Measurements from ENCODE around the gene LTBP4.
"Not testable (repeated sequence)": the region's sequence is repeated elsewhere in the genome, so short reads cannot be mapped to it uniquely, and the experiment has no call there.

The LTBP4 gene

DNA sequence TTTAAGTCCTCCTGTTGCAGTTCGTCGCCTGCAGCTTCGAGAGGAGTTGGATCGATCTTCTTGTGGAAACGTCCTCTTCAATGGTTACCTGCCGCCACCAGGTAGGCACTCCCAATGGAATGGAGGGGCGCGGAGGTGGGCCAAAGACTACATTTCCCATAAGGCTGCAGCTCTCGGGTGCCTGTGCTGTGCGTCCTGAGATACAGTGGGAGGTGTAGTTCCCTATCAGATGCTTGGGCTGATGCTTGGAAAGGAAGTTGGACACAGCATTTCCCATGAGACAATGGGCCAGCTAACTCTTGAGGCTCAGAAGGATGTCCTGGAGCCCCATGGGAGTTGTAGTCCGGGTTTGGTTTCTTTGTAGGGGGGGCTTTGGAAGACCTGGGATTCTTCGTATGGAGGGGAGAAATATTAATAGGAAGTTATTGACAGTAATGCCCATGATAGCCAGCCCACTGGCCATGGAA is 22.7 kb upstream of the LTBP4 start:
- no peak for DNase-seq

DNA sequence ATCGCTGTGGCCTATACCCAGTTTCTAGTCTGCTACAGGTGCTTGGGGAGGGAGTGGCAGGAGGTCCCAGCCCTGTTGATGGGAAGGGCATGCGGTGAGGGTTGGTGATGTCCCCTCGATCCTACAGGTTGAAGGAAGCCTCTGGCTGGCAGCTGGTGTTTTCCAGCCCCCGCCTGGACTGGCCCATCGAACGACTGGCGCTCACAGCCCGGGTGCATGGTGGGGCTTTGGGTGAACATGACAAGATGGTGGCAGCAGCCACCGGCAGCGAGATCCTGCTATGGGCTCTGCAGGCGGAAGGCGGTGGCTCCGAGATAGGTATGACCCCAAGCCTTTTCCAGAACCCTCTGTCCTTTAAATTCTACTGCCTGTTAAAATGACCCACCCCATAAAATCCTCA is 20.6 kb upstream of the LTBP4 start:
- DNase-seq = no peak

DNA sequence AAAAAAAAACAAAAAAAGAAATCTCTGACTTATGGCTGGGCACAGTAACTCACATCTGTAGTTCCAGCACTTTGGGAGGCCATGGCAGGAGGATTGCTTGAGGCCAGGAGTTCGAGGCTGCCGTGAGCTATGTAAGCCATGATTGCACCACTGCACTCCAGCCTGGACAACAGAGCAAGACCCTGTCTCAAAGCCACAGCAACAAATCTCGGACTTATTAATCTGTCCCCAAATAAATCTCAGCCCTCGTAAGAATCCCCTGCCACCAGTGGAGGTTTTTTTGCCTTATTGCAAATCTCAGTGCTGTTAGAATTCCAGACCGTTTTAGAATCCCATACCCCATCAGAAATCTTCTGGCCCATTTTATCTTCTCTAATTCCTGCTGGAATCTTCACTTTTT is 19.6 kb upstream of the LTBP4 start:
- DNase-seq = no peak

DNA sequence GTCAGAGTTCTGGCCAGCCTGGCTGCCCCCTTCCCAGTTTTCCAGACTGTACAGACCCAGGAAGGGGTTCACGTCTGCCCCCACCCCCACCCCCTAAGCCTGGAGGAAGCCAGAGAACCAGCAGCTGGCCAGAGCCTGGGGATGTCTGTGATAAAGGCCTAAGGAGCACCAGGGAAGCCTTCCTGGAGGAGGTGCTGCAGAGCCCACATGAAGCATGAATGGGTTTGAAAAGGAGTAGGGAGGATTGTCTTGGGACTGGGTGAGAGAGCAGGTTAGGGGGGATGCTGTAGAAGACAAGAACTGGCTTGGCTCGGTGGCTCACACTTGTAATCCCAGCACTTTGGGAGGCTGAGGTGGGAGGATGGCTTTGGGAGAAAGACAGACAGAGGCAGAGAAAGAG is 18.7 kb upstream of the LTBP4 start:
- no peak for DNase-seq

DNA sequence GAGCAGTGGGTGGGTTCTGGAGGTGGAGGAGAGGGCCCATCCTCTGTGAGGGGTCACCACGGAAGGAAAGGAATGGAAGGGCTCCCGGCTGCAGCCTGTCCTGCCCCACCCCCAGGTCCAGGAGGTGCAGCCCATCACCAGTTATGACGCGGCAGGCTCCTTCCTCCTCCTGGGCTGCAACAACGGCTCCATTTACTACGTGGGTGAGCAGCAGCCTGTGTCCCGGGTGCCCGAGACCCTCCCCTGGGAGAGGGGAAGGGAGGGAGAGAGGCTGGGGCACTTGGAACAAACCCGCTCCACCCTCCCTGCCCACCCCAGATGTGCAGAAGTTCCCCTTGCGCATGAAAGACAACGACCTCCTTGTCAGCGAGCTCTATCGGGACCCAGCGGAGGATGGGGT is 17.9 kb upstream of the LTBP4 start:
- DNase-seq = no peak

DNA sequence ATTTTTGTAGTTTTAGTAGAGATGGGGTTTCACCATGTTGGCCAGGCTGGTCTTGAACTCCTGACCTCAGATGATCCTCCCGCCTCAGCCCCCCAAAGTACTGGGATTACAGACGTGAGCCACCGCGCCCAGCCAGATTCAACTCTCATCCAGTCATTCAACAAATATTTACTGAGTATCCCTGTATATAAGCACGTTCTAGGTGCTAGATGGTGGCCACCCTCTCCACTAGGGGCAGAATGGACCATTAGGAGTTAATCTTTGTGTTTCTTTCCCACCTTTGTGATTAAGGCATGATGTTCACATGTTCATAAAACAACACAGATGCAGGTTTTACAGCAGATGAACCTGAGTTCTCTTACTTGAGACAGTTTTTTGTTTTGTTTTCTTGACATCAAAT is 17.2 kb upstream of the LTBP4 start:
- DNase-seq = peak; percentile 26

DNA sequence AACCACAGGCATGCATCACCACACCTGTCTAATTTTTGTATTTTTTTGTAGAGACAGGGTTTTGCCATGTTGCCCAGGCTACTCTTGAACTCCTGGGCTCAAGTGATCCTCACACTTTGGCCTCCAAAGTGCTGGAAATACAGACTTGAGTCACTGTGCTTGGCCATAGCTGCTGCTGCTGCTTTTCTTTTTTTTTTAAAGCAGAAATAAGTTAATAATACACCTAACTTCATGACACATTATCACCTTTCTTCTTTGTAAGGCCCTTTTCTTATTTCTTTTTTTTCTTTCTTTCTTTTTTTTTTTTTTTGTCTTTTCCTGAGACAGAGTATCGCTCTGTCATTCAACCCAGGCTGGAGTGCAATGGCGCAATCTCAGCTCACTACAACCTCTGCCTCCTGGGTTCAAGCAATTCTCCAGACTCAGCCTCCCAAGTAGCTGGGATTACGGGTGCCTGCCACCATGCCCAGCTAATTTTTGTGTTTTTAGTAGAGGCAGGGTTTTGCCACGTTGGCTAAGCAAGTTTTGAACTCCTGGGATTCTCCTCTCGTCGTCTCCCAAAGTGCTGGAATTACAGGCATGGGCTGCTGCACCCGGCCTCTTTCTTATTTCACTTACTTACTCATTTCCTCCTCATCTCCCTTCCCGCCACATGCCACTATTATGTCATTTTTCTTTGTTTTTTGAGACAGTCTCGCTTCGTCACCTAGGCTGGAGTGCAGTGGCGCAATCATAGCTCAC is 15.8 kb upstream of the LTBP4 start:
- DNase-seq = peak; percentile 67

DNA sequence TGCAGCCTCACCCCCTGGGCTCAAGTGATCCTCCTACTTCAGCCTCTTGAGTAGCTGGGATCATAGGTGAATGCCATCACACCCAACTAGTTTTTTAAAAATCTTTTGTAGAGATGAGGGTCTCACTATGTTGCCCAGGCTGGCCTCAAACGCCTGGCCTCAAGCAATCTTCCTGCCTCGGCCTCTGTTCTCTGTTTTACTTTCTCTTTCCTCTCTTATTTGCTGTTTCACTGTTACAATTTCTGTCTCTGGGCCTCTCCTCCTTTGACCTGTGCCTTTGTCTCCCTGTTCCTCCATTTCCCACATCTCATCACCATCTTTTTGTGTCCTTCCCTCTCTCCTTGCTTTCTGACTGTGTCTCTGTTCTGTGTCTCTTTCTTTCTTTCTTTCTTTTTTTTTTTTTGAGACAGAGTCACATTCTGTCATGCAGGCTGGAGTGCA is 15.2 kb upstream of the LTBP4 start:
- DNase-seq = no peak

DNA sequence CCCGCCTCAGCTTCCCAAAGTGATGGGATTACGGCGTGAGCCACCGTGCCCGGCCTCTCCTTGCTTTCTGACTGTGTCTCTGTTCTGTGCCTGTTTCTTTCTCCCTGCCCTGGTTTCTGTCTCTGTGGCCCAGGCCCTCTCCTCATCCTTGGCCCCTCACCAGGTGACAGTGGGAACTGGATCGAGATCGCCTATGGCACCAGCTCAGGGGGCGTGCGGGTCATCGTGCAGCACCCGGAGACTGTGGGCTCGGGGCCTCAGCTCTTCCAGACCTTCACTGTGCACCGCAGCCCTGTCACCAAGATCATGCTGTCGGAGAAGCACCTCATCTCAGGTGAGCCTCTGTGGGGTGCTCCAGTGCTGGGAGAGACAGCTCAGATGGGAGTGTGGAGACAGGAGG is 14.6 kb upstream of the LTBP4 start:
- no peak for DNase-seq

DNA sequence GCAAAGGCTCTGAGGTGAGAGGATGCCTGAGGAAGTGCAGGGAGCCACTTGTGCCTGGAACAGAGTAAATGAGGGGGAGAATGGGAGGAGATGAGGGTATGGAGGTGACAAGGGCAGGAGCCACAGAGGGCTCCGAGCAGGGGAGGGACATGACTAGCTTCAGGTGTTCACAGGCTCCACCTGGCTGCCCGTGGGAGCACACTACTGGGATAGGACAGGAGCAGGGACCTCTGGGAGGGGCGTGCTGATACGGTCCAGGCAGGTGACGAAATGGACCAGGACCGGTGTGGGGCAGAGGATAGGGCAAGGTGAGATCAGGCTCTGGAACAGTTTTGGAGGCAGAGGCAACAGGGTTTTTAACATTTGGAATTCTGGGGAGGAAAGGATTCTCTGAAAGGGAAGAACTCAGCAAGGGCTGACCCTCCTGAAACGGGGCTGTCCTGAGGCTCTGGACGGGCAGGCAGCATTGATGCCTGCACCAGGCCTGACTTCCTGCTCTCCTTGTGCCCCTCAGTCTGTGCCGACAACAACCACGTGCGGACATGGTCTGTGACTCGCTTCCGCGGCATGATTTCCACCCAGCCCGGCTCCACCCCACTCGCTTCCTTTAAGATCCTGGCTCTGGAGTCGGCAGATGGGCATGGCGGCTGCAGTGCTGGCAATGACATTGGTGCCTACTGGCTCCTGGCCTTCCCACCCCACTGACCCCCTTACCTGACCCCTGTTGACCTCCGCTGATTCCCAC is 12.9 kb upstream of the LTBP4 start:
- no peak for DNase-seq

DNA sequence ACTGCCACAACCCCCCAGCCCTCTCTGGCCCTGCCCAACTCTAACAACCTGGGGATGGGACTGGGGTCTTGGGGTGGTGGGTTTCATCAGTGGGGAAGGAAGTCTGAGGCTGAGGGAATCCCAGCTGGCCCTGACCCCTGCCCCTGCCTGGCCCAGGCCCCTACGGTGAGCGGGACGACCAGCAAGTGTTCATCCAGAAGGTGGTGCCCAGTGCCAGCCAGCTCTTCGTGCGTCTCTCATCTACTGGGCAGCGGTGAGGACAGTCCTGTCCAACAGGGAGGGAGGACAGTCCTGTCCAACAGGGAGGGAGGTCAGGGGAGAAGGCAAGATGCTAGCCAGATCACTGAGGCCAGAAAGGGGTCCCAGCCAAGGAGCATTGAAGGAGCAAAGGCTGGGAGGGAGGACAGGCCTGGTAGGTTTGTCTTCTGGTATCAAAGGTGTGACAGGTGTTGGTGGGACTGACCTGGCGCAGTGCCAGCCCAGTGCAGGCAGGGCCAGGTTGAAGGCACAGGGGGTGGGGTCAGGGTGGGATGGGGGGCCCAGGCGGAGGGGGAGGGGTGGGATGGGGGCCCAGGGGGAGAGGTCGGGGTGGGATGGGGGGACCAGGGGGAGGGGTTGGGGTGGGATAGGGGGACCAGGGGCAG is 12.1 kb upstream of the LTBP4 start:
- DNase-seq = no peak

DNA sequence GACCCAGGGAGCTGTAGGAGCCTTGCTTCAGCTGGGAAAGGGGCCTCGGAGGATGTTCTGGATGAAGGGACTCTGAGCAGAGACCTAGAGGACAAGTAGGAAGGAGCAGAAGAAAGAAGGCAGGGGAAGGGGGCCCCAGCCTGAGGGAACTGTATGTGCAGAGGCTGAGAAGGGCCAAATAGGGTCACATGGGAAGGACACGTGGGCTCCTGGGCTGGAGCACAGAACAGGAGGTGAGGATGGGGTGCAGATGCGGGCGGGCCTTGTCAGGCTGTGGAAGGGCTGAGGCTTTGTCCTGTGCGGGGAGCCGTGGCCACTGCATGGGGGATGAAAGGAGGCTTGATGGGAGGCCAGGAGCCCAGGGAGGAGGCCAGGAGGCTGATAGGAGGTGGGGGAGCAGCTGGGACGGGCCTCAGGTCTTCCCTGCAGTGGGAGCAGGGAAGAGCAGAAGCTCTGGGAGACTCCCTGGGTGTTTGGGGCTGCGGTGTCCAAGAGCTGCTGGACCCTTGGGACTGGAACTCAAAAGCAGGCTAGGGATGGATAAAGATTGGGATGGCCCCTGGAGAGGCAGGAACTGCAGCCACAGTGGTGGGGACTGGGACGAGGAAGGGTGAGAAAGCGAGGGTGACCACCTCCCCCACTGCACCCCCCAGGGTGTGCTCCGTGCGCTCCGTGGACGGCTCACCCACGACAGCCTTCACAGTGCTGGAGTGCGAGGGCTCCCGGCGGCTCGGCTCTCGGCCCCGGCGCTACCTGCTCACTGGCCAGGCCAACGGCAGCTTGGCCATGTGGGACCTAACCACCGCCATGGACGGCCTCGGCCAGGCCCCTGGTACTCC is 11.4 kb upstream of the LTBP4 start:
- DNase-seq = no peak

DNA sequence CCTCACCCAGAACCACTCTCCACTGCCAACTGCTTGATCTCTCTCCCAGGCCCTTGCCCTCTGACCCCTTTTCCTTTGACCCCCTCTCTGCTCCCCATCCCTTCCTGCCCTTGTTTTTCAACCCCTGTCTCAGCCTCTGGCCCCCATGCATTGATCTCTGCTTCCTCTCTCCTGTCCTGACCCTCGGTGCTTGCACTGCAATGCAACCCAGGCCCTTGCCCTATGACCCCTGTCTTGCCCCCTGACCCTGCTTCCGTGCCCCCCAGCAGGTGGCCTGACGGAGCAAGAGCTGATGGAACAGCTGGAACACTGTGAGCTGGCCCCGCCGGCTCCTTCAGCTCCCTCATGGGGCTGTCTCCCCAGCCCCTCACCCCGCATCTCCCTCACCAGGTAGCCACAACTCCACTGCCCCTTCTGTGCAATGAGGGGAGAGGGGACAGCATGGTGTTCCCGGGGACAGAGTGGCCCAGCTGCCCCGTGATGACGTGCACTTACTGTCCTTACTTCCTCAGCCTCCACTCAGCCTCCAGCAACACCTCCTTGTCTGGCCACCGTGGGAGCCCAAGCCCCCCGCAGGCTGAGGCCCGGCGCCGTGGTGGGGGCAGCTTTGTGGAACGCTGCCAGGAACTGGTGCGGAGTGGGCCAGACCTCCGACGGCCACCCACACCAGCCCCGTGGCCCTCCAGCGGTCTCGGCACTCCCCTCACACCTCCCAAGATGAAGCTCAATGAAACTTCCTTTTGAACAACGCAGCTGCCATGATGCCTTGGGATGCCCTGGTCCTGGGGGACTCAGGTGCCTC is 10.5 kb upstream of the LTBP4 start:
- DNase-seq = no peak

DNA sequence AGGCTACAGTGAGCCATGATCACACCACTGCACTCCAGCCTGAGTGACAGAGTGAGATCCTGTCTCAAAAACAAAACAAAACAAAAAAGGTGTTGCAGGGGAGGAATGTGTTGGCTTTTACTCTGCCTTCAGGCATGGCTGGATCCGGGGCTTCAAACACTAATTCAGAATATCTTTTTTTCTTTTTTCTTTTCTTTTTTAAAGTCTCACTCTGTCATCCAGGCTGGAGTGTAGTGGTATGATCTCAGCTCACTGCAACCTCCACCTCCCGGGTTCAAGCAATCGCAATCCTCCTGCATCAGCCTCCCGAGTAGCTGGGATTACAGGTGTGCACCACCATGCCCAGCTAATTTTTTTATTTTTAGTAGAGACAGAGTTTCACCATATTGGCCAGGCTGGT is 9.4 kb upstream of the LTBP4 start:
- DNase-seq = not testable (repeated sequence)

DNA sequence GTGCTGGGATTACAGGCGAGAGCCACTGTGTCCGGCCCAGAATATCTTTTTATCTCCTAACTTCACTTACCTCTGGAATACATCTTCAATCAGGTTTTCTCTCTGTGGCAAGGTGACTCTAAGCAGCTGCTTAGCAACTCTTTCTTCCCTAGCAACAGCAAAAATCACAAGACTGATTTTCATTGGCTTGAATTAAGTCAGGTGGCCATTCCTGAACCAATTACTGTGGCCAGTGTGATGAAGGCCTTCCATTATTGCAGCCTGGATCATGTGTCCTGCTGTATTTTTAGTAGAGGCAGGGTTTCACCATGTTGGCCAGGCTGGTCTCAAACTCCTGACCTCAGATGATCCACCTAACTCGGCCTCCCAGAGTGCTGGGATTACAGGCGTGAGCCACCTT is 9.0 kb upstream of the LTBP4 start:
- DNase-seq = peak; percentile 62

DNA sequence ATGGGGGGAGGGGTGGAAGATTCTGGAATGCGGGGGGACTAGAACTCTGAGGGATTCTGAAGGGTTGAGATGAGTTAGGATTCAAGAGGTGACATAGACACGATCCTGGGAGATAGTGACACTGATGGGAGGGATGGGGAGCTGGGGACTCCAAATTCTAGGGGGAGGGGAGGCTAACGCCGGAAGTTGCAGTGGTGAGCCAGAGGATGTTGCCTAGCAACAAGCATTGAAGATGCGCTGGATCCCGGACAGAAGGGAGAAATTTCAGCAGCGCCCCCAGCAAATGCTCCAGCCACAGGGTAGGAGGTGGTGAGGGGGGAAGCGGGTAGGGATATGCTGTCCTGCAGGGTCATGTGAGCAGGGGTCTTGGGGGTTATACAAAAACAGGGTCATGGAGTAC is 6.9 kb upstream of the LTBP4 start:
- no peak for DNase-seq

DNA sequence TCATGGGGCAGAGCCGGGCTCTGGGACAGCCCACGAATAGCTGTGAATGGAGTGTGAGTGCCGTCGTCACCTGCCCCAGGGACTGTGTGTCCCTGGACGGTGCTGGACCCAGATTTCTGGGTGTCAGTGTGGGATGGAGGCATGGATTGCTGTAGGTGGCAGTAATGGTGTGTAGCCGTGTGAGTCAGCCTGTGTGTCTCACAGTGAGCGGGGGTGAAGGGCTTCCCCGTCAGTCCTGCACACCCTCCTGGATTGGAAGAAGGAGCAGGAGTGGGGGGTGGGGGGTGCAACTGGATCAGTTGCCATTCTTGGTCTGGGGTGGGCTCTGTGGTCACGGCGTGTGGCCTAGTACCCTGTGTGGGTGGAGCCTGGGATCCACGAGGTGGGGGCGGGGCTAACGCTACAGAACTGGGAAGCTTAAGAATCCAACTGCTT is 6.5 kb upstream of the LTBP4 start:
- peak; percentile 59 for DNase-seq

DNA sequence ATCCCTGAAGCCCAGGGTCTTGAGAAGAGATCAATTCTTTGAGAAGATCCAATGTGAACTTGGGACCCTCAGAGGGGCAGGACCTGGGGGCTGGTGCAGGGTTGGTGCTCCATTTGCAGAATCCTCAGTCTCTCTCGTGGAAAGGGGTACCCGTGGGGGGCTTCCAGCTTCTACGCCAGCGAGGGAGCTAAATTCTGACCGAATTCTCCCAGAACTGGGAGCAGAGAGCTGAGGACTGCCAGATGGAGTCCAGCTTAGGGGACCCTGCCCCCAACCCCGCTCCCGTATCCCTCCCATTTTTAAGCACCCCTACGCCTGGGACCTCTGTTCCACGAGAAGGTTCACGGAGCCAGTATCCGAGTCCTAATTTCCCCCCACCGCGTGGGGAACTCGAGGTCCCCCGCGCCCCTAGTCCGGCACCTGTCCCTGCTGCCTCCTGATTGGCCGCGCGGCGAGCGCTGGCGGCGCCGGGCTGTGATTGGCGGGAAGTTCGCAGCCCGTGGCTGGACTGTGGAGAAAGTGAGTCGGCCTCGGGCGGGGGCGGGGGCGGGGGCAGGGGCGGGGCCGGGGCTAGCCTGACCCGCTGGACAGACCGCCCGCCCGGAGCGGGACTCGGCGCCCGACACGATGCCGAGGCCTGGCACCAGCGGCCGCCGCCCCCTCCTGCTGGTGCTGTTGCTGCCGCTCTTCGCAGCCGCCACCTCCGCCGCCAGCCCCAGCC is 4.4 kb upstream of the LTBP4 start:
- DNase-seq = peak; percentile 59

DNA sequence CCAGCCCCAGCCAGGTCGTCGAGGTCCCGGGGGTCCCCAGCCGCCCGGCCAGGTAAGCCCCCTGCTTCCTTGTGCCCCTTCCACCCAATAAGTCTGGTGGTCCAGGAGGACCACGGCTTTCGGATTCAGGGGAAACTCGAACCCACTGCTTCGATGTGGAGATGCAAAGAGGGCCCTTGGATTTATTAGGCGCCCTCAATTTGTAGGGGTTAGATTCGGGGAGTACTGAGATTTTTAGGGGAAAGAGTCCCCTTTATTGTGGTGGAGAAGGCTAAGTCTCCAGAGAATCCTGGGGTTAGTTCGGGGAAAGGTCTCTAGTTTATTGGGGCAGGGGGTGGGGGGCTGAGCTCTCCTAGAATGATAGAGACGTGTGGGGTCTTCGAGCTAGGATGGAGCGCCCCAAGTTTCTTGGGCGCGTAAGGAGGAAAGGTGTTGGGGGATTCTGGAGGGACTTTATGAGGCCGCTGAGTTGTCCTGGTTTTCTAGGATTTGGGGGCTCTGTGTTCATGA is 3.8 kb upstream of the LTBP4 start:
- DNase-seq = no peak

DNA sequence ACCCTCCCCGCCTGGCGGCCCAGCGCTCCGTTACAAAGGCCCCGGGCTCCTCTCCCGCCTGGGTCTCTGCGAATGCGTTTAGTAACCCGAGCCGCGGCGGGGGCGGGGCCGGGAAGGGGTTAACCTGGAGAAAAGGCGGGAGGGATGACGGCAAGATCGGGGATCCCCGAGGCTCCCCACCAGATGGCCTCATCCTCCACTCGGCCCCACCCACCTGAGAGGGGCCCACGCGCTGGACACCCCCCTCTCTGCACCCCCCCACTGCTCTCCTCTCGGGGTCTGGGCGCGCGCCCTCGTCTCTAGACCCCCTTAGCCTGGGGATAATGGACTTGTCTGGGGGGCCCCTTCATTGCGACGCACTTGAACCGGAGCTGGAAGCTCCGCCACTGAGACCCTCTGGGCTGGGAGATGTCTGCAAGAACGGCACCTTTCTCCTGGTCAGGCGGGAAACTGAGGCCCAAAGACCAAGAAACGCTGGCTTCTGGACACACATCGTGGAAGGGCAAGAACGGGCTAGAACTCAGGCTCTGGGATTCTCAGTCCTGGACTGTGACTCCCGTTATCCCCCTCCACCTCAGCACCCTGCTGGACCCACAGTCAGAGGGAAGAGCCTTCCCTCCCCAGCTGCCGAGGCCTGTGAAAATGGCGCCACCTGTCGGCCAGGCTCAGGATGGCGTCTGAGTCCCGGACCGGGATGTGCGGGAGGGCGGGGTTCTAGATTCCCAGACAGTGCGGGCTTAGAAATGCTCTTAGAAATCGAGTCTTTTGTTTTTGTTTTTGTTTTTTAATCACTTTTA is 2.9 kb upstream of the LTBP4 start:
- DNase-seq = peak; percentile 75
